ENCODE data around the gene MAP2K4.

DNA sequence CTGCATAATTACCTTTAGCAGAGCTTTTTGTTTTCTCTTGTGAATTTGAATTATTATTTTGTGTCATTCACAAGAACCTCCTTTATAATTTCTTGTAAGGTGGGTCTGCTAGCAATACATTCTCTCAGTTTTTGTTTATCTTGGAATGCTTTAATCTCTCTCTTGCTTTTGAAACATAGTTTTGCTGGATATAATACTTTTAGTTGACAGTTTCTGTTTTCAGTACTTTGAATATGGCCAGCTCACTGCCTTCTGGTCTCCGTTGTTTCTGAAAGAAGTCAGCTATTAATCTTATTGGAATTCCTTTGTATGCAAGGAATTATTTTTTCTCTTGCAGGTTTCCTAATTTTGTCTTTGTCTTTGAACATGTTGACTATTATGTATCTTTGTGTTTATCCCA lies 167.0 kb downstream of the MAP2K4 start:
- TF ChIP-seq, protein P1, sequence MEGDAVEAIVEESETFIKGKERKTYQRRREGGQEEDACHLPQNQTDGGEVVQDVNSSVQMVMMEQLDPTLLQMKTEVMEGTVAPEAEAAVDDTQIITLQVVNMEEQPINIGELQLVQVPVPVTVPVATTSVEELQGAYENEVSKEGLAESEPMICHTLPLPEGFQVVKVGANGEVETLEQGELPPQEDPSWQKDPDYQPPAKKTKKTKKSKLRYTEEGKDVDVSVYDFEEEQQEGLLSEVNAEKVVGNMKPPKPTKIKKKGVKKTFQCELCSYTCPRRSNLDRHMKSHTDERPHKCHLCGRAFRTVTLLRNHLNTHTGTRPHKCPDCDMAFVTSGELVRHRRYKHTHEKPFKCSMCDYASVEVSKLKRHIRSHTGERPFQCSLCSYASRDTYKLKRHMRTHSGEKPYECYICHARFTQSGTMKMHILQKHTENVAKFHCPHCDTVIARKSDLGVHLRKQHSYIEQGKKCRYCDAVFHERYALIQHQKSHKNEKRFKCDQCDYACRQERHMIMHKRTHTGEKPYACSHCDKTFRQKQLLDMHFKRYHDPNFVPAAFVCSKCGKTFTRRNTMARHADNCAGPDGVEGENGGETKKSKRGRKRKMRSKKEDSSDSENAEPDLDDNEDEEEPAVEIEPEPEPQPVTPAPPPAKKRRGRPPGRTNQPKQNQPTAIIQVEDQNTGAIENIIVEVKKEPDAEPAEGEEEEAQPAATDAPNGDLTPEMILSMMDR (IDR thresholded peaks at IDR 0.05; ENCODE audit: insufficient read depth, low read depth, low read length), result no peak
- no peak for TF ChIP-seq EZH2 (IDR thresholded peaks at IDR 0.05; ENCODE audit: insufficient read depth, low read length)

Data from astrocyte (in vitro differentiated cells and primary cell).